SK-N-SH treated with all-trans-retinoic acid at 6 μM for 48 hours (cell line): ENCODE data around the gene STMN1.

Experiments used
- ARNTL ChIP-seq: fragments of 450-650 bp; formaldehyde crosslinking; IDR thresholded peaks from 2 replicates; pipeline ENCODE4 v1.5.0; 2020; ENCODE audit warnings: low read depth, mild to moderate bottlenecking, moderate library complexity, borderline replicate concordance
- PATZ1 ChIP-seq: fragments of 250-450 bp; sonication (Bioruptor Pico); IDR thresholded peaks from 2 replicates; pipeline ENCODE4 v1.8.0; 2020; ENCODE audit warnings: mild to moderate bottlenecking, moderate library complexity, borderline replicate concordance
- ZFP30 ChIP-seq: fragments of 450-650 bp; formaldehyde crosslinking; IDR thresholded peaks from 2 replicates; pipeline ENCODE4 v1.5.0; 2022; ENCODE audit warnings: mild to moderate bottlenecking, moderate library complexity
- ZNF8 ChIP-seq: fragments of 450-650 bp; formaldehyde crosslinking; IDR thresholded peaks from 2 replicates; pipeline ENCODE4 v1.5.0; 2020; ENCODE audit warnings: mild to moderate bottlenecking, moderate library complexity
- TF ChIP-seq, protein P1 (sequence below): fragments of 250-450 bp; sonication (Bioruptor Pico); IDR thresholded peaks from 2 replicates; pipeline ENCODE4 v1.8.0; 2021; ENCODE audit warnings: low read depth, mild to moderate bottlenecking, moderate library complexity, borderline replicate concordance

DNA sequence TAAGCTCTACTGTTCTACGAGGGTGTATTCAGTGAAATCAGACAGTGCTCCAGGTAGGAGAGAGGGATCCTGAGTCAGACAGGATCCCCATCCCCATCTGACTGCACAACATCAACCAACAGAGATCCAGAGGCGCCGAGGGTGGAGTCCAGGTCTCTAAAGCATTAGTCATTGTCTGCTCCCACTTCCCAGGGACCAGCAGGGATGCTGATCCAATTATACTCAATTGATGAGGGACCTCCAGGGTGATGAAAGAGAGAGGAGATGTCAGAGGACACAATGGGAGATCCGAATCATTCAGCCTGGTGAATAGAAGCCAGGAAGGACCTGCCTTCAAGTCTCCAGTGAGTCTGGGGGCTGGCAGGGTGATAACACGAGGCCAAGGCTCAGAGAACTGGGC lies 39.5 kb upstream of the STMN1 start:
- TF ChIP-seq ZNF8 (CRISPR knock-in tag) (no peak), ARNTL (CRISPR knock-in tag) (no peak), ZFP30 (CRISPR knock-in tag) (no peak), PATZ1 (CRISPR knock-in tag) (no peak)
- TF ChIP-seq, protein P1, sequence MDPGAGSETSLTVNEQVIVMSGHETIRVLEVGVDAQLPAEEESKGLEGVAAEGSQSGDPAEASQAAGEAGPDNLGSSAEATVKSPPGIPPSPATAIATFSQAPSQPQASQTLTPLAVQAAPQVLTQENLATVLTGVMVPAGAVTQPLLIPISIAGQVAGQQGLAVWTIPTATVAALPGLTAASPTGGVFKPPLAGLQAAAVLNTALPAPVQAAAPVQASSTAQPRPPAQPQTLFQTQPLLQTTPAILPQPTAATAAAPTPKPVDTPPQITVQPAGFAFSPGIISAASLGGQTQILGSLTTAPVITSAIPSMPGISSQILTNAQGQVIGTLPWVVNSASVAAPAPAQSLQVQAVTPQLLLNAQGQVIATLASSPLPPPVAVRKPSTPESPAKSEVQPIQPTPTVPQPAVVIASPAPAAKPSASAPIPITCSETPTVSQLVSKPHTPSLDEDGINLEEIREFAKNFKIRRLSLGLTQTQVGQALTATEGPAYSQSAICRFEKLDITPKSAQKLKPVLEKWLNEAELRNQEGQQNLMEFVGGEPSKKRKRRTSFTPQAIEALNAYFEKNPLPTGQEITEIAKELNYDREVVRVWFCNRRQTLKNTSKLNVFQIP (CRISPR knock-in tag), result no peak
